D341Med (cell line): Measurements from ENCODE around the gene FMR1NB.

Experiments
- DNase-seq: peaks from one replicate; pipeline ENCODE4 v3.0.0; 2012; ENCODE audit warnings: low spot score

The FMR1NB gene

DNA sequence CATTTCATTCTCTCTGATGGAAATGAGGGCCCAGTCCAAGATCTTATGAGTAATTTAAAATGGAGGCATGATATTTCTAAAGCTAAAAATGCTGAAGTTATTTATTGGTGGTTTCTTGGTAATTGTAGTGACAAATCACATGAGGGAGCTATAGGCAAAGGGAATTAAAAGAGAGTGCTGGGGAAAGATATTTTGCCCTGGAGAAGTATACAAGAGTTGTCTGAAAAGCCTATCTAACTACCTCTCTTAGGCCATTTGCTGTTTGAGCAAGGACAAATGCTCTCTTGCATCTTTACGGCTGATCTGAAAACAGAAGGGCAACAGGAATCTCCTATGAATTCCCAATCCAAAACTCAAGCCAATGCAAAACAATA lies 89.4 kb downstream of the FMR1NB start:
- no peak for DNase-seq
